ENCODE data around the gene TEX55.
"Not testable (repeated sequence)": the region's sequence is repeated elsewhere in the genome, so short reads cannot be mapped to it uniquely, and the experiment has no call there.

The TEX55 gene

DNA sequence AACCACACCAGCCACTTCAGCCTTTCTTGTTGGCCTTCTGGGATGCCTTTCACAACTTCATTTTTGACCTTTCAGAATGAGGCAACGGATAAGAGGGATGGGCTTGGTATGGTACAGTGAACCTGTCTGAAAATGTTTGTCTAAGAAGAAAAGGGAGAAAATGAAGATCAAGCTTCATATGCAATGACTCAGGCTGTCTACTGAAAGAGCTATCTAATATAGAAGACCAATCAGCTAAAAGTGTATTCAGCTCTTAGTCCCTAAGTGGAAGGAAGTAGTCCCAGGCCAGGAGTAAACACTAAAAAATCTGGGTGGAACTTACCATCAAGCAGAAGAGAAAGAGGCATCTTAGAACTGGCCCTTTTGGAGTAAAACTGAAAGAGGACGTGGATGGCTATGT lies 15.3 kb downstream of the TEX55 start:
- H3K4me2 ChIP-seq (ENCODE audit: insufficient read depth, low read length) = no peak overlapping the region
- no peaks in the 10 kb centered on the region for H3K79me2 ChIP-seq (ENCODE audit: insufficient read depth, low read length)
- no peak overlapping the region for H3K4me3 ChIP-seq (ENCODE audit: low read depth in 1 of 2, low read length in 2 of 2)
- H4K20me1 ChIP-seq (ENCODE audit: insufficient read depth, low read length) = no peaks in the 10 kb centered on the region
- H3K27ac ChIP-seq (ENCODE audit: low read length) = no peak overlapping the region
- TF ChIP-seq EZH2 (IDR thresholded peaks at IDR 0.05; ENCODE audit: borderline replicate concordance, low read depth, low read length, severe bottlenecking) = no peak
- TF ChIP-seq, protein P1, sequence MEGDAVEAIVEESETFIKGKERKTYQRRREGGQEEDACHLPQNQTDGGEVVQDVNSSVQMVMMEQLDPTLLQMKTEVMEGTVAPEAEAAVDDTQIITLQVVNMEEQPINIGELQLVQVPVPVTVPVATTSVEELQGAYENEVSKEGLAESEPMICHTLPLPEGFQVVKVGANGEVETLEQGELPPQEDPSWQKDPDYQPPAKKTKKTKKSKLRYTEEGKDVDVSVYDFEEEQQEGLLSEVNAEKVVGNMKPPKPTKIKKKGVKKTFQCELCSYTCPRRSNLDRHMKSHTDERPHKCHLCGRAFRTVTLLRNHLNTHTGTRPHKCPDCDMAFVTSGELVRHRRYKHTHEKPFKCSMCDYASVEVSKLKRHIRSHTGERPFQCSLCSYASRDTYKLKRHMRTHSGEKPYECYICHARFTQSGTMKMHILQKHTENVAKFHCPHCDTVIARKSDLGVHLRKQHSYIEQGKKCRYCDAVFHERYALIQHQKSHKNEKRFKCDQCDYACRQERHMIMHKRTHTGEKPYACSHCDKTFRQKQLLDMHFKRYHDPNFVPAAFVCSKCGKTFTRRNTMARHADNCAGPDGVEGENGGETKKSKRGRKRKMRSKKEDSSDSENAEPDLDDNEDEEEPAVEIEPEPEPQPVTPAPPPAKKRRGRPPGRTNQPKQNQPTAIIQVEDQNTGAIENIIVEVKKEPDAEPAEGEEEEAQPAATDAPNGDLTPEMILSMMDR (IDR thresholded peaks at IDR 0.05; ENCODE audit: borderline replicate concordance, extremely low read depth, low read length, poor library complexity, severe bottlenecking) = no peak
- no peaks in the 10 kb centered on the region for H3K9me3 ChIP-seq (ENCODE audit: insufficient read depth, low read length, severe bottlenecking)
- ATAC-seq (ENCODE audit: insufficient read depth, low read depth) (no peak), DNase-seq (no peak)
- H3K9ac ChIP-seq (ENCODE audit: low read depth, low read length) = no peak overlapping the region
- no peak overlapping the region for H2AFZ ChIP-seq (ENCODE audit: low read depth, low read length)
- H3K36me3 ChIP-seq (ENCODE audit: insufficient read depth, low read length) = no peaks in the 10 kb centered on the region
- H3K27me3 ChIP-seq (ENCODE audit: insufficient read depth, low read length, poor library complexity) = peaks cover 2% of the 10 kb centered on the region
- no peaks in the 10 kb centered on the region for H3K4me1 ChIP-seq (ENCODE audit: insufficient read depth, low read length)

DNA sequence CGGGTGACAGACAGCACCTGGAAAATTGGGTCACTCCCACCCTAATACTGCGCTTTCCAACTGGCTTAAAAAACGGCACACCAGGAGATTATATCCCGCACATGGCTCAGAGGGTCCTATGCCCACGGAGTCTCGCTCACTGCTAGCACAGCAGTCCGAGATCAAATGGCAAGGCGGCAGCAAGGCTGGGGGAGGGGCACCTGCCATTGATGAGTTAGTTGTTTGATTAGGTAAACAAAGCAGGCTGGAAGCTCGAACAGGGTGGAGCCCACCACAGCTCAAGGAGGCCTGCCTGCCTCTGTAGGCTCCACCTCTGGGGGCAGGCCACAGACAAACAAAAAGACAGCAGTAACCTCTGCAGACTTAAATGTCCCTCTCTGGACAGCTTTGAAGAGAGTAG lies 18.8 kb downstream of the TEX55 start:
- not testable (repeated sequence) for H3K9ac ChIP-seq (ENCODE audit: low read depth, low read length); H3K9me3 ChIP-seq (ENCODE audit: insufficient read depth, low read length, severe bottlenecking); H2AFZ ChIP-seq (ENCODE audit: low read depth, low read length); H3K4me2 ChIP-seq (ENCODE audit: insufficient read depth, low read length); H3K27ac ChIP-seq (ENCODE audit: low read length); H3K79me2 ChIP-seq (ENCODE audit: insufficient read depth, low read length); H4K20me1 ChIP-seq (ENCODE audit: insufficient read depth, low read length); H3K27me3 ChIP-seq (ENCODE audit: insufficient read depth, low read length, poor library complexity); H3K4me3 ChIP-seq (ENCODE audit: low read depth in 1 of 2, low read length in 2 of 2); H3K36me3 ChIP-seq (ENCODE audit: insufficient read depth, low read length); DNase-seq; H3K4me1 ChIP-seq (ENCODE audit: insufficient read depth, low read length); ATAC-seq (ENCODE audit: insufficient read depth, low read depth)

DNA sequence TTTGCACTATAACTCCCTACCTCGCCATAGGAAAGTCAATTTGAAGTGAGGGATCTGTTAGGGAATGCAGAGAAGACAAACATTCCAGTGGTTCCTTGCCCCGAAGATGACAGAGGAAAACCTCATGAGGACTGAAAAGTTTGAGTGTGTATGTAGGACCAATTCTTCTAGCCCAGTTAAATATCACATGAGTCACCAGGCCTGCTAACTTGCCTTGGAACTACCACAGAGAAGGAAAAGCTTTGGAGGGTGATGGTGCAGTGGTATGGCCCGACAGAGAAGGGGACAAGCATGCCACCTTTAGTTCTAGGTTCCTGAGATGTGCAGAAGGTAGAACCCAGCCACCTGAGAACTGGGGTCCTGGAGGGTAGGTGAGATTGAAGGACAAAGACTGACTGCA lies 24.9 kb downstream of the TEX55 start:
- H3K4me3 ChIP-seq (ENCODE audit: low read depth in 1 of 2, low read length in 2 of 2) = no peak overlapping the region
- H3K4me2 ChIP-seq (ENCODE audit: insufficient read depth, low read length) = no peak overlapping the region
- no peak overlapping the region for H3K27ac ChIP-seq (ENCODE audit: low read length)
- H3K27me3 ChIP-seq (ENCODE audit: insufficient read depth, low read length, poor library complexity) = peaks cover 5% of the 10 kb centered on the region
- H2AFZ ChIP-seq (ENCODE audit: low read depth, low read length) = no peak overlapping the region
- TF ChIP-seq, protein P1 (IDR thresholded peaks at IDR 0.05; ENCODE audit: borderline replicate concordance, extremely low read depth, low read length, poor library complexity, severe bottlenecking) = no peak
- ATAC-seq (ENCODE audit: insufficient read depth, low read depth) = no peak
- no peak overlapping the region for H3K9ac ChIP-seq (ENCODE audit: low read depth, low read length)
- H3K36me3 ChIP-seq (ENCODE audit: insufficient read depth, low read length) = no peaks in the 10 kb centered on the region
- DNase-seq = no peak
- no peaks in the 10 kb centered on the region for H3K79me2 ChIP-seq (ENCODE audit: insufficient read depth, low read length)
- H3K4me1 ChIP-seq (ENCODE audit: insufficient read depth, low read length) = no peaks in the 10 kb centered on the region
- H4K20me1 ChIP-seq (ENCODE audit: insufficient read depth, low read length) = no peaks in the 10 kb centered on the region
- no peaks in the 10 kb centered on the region for H3K9me3 ChIP-seq (ENCODE audit: insufficient read depth, low read length, severe bottlenecking)

DNA sequence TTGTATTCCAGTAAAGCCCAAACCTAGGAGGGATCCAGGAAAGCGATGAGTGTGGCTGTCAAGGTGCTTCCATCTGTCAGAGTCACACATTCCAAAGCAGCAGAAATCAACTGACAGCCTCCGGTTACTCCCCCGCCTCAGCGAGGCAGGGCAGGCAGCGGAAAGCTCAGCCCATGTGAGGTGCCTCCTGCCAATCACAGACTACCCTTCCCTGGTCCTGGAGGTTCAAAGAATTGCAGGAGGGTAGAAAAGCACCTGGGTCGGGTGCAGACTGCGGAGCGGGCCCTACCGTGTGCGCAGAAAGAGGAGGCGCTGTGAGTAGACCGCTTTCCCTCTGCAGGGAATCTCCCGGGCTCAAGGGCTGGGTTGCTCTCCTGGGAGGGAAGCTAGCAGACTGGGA lies 27.4 kb downstream of the TEX55 start, which contains the start of gene UPK1B:
Gene UPK1B, plus strand, starts transcription at position 274 of the 400 bp plus-strand sequence. CDS start 13,144 bp downstream, outside the sequence.
- Histone ChIP-seq H3K27me3 (ENCODE audit: insufficient read depth, low read length, poor library complexity) (peaks cover 5% of the 10 kb centered on the region), H3K9ac (ENCODE audit: low read depth, low read length) (no peak within 1 kb of the TSS), H3K4me2 (ENCODE audit: insufficient read depth, low read length) (no peak within 1 kb of the TSS), H3K27ac (ENCODE audit: low read length) (no peak within 1 kb of the TSS), H3K9me3 (ENCODE audit: insufficient read depth, low read length, severe bottlenecking) (no peaks in the 10 kb centered on the region), H4K20me1 (ENCODE audit: insufficient read depth, low read length) (no peaks in the 10 kb centered on the region), H2AFZ (ENCODE audit: low read depth, low read length) (no peak within 1 kb of the TSS), H3K4me1 (ENCODE audit: insufficient read depth, low read length) (no peaks in the 10 kb centered on the region), H3K36me3 (ENCODE audit: insufficient read depth, low read length) (no peaks in the 10 kb centered on the region), H3K79me2 (ENCODE audit: insufficient read depth, low read length) (no peaks in the 10 kb centered on the region), H3K4me3 (ENCODE audit: low read depth in 1 of 2, low read length in 2 of 2) (no peak within 1 kb of the TSS)
- DNase-seq (no peak), ATAC-seq (ENCODE audit: insufficient read depth, low read depth) (no peak)
- TF ChIP-seq EZH2 (IDR thresholded peaks at IDR 0.05; ENCODE audit: borderline replicate concordance, low read depth, low read length, severe bottlenecking) = no peak
- TF ChIP-seq, protein P1 (IDR thresholded peaks at IDR 0.05; ENCODE audit: borderline replicate concordance, extremely low read depth, low read length, poor library complexity, severe bottlenecking) = no peak
